Anterior cingulate cortex (tissue), 58 donors: Measurements from ENCODE around the gene OGT.
"Not testable (repeated sequence)": the region's sequence is repeated elsewhere in the genome, so short reads cannot be mapped to it uniquely, and the experiment has no call there.

Source experiments
- DNase-seq, 58 donors: peaks; one replicate each; lab custom pipeline; 2025; lab: John Stamatoyannopoulos, UW

OGT gene

GRCh38 chrX:71536285-71536684, 3.4 kb downstream of the OGT start:
- DNase-seq = peak in 4 of 58 donors; percentile 1 to 33 (median 3)

DNA sequence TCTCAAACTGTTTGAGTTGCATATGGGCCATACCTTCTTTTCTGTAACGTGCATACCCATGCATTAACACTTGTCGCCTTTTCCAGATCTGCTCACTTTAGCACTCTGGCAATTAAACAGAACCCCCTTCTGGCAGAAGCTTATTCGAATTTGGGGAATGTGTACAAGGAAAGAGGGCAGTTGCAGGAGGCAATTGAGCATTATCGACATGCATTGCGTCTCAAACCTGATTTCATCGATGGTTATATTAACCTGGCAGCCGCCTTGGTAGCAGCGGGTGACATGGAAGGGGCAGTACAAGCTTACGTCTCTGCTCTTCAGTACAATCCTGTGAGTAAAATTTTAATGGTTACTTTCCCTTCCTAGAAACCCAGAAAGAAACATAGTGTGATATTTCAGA, 4.8 kb downstream of the OGT start:
- no peak for DNase-seq

DNA sequence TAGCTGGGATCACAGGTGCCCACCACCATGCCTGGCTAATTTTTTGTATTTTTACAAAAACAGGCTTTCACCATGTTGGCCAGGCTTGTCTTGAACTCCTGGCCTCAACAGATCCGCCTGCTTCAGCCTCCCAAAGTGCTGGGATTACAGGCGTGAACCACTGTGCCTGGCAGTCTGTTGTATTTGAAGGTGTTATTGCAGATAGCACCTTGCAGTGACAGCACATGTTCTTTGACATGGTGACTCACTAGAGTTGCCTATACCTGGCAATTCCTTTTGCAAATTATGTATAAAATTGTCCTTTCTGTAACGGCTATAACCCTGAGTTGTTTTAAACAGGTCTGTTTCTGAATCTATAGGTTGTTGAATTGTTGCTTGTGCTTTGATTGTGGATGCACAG, 7.9 kb downstream of the OGT start:
- DNase-seq = no peak

DNA sequence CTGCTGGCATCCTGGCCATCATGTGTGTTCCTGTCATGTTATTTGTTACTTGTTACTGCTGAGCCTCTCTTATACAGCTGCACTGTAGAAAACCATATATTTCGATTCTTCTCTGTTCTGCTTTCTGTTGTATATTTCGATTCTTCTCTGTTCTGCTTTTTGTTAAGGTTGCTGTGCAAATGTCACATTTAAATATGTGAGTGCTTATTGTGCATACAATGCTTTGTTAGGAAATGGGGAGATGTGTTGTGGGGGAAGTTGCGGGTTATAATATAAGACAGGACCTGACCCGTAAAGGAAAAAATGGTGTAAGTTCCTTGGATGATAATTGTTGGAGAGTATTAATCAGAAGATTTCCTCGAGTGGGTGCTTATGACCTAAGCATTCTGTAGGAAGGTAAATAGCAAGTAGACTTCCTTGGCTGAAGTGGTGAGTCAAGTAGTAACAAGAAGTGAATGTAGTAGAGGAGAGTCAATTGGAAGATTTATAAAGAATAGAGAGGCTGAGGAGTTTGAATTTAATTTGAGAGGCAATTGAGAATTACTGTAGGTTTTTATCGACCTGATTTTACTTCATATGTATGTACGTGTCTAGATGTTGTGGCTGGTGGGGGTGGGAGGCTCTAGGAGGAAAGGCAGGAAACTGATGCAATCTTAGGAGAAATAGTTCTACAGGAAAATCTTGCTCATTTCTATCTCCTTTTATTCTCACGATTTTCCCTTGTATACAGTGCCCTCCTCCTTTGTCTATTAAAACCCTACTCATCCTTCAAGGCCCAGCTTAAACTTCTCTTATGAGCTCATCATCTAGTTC, 8.5 kb downstream of the OGT start:
- no peak for DNase-seq

GRCh38 chrX:71542411-71542810, 9.5 kb downstream of the OGT start:
- DNase-seq = no peak

DNA sequence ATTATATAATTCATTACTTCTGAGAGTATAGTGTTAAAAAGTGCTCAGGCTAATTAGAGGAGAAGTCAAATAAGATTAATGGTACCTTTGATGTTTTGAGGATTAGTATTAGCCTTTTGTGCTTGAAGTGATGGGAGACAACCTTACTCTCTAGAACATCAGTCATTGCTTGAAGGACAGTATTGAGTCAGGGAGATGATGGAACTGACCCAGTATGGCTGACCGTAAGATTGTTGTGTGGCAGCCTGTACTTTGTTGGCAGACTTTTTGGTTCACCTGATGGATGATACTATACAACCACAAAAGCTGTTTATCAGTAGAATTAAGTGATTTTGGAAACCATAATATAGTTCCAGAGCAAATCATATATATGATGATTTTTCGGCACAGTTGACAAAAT, 9.9 kb downstream of the OGT start:
- DNase-seq = no peak

- no peak for DNase-seq
Measured at GRCh38 chrX:71543316-71543715, 10.4 kb downstream of the OGT start.

DNA sequence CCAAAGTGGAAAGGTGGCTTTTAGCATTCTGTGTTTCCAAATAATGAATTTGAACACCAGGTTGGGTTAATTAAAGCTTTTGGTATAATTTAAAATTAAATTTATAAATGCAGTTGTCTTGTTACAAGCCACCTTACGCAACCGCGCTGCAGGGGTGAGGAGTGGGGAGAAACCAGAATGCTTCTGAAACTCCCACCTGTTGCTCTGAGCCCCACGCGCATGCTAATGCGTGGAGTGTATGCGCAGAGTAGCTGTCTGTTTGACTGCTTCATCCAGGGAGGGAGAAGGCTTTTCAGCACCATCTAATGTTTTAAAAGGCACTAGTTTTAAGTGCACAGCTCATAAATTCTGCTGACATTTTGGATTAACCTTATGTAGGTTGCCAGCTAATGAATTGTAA, 12.5 kb downstream of the OGT start:
- peak in 1 of 58 donors; percentile 2 for DNase-seq

- DNase-seq = no peak
Measured at GRCh38 chrX:71546879-71547278, 14.0 kb downstream of the OGT start.

DNA sequence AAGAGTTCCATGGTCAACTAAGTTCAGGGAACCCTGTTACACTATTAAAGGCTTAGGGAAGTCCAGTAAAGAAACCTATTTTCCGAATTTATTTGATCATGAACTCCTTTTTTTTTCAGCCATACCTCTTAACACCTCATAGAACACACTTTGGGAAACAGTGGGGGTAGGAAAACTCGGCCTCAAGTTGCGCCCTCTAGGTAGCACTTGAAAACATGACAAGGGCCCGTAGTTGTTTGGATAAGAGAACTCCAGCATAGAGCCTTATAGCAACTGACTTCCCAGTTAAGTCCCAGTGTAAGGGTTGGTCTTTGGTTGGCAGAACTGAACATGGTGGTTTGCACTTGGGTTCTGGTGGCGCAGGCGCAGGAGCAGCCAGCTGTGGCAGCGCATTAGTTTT, 14.4 kb downstream of the OGT start:
- DNase-seq = no peak

DNA sequence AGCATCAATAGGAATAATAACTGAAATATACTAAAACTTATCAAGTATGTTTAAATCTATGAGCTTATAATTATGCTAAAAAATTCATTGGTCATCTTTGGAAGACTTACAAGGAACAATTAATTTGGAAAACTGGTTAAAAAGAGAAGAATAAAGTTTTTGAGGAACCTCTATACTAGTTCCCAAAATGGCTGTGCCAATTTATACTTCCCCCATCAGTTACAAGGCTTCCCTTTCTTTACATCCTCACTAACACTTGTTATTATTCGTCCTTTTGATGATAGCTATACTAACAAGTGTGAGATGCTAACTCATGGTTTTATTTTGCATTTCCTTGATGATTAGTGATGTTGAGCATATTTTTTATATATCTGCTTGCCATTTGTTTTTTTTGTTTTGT, 17.1 kb downstream of the OGT start:
- DNase-seq = no peak

GRCh38 chrX:71550578-71550977, 17.7 kb downstream of the OGT start:
- no peak for DNase-seq

GRCh38 chrX:71556036-71556435, 23.1 kb downstream of the OGT start:
- no peak for DNase-seq

GRCh38 chrX:71558920-71559319, 26.0 kb downstream of the OGT start:
- no peak for DNase-seq

DNA sequence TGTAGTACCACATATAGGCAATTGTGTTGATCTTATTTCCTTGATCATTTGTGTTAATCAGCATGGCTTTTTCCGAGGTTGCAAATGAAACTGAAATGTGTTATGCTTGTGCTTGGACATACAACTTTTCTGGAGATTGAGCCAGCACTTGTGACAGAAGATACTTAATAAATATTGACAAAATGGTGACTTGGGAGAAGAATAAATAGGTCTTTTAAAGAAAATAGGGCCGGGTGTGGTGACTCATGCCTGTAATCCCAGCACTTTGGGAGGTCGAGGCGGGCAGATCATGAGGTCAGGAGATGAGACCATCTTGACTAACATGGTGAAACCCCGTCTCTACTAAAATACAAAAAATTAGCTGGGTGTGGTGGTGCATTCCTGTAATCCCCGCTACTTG, 26.9 kb downstream of the OGT start:
- DNase-seq = not testable (repeated sequence)

DNA sequence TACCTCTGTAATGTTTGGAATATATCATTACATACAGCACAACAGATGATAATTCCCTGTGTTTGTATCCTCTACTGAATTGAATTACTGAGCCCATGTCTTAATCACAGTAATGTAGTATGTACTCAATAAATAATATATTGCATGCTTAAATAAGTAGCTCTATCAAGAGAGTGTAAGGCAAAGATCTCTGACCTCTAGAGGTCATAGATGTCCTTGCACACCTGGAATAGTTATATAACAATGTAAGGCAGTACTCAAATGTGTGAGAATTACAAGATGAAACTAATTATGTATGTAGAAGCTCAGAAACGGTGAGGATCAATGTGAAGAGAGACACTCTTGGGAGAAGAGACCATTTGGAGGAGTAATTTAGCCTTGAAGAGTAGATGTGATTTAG, 31.0 kb downstream of the OGT start:
- no peak for DNase-seq

DNA sequence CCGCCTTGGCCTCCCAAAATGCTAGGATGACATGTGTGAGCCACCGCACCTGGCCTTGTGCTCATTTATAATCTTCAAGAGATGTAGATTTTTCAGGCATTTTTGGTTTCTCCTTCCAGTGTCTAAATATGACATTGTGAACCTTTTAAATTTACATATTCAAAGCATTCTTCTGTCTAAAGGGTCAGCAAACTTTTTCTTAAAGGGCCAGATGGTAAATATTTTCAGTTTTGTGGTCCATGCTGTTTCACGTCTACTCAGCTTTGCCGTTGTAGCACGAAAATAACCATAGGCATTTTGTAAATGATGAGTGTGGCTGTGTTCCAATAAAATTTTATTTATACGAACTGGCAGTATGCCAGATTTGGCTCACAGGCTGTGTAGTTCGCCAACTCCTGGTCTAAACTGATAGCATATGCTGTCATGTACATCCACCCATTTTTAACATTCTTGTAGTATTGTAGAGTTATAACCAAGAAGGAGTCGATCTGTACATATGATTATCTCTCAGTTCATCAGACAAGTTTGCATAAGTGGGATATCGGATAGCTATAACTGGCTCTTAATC, 32.7 kb downstream of the OGT start:
- DNase-seq = no peak

DNA sequence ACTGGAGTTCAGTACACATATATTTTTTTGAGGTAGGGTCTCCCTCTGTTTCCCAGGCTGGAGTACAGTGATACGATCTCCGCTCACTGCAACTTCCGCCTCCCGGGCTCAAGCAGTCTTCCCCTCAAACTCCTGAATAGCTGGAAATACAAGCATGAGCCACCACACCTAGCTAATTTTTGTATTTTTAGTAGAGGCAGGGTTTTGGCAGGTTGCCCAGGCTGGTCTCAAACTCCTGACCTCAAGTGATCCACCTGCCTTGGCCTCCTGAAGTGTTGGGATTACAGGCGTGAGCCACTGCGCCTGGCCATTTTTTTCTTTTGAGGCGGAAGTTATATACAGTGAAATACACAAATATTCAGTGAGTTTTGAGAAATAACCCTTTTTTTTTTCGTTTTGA, 38.5 kb downstream of the OGT start:
- DNase-seq = not testable (repeated sequence)

DNA sequence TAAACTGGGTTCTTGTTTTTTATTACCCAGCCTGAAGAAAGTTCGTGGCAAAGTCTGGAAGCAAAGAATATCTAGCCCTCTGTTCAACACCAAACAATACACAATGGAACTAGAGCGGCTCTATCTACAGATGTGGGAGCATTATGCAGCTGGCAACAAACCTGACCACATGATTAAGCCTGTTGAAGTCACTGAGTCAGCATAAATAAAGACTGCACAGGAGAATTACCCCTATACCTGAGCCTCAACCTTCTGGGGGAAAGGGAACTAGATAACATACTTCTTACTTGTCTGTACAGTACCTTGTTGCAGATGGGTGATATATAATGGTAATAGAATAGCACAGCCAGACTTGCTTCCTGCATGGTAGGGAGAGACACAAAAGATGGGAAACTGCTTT, 40.7 kb downstream of the OGT start:
- no peak for DNase-seq

DNA sequence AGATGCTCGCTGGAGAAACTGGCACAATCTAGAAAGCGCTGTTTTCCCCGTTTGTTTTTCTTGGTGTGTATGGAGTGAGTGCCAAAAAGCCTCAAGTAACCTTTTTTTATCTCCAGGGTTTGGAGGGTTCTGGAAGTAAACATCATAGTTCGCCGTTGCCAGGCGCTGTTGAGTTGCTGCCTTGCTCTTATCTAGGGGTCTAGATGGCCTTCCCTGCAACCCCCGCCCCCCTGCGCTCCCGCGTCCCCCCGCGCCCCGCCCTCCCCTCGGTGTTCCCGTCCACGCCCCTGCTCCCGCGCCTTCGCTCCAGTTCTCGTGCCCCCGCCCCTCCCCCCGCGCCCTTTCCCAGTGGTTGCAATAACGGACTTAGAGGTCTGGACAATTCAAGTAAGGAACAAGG, 44.8 kb downstream of the OGT start:
- no peak for DNase-seq

GRCh38 chrX:71578253-71579135, 45.6 kb downstream of the OGT start, which contains the start of gene GCNA:
GCNA (plus strand) TSS chrX:71578437; CDS start chrX:71580822, 2,385 bp downstream.
- DNase-seq = no peak
